GM12875 (cell line): ENCODE results near the gene SCAMP4.

Experiments
- H3K4me3 ChIP-seq: one replicate; pipeline ENCODE4 v1.5.1; 2011; ENCODE audit warnings: low read depth, low read length, control low read depth
- TF ChIP-seq, protein P1 (sequence below): IDR thresholded peaks from 2 replicates; pipeline ENCODE4 v1.5.1; 2011; ENCODE audit warnings: low read depth, mild to moderate bottlenecking, control low read depth, inconsistent platforms, low read length, moderate library complexity, borderline replicate concordance; ENCODE audit not compliant: insufficient read depth

Gene SCAMP4

DNA sequence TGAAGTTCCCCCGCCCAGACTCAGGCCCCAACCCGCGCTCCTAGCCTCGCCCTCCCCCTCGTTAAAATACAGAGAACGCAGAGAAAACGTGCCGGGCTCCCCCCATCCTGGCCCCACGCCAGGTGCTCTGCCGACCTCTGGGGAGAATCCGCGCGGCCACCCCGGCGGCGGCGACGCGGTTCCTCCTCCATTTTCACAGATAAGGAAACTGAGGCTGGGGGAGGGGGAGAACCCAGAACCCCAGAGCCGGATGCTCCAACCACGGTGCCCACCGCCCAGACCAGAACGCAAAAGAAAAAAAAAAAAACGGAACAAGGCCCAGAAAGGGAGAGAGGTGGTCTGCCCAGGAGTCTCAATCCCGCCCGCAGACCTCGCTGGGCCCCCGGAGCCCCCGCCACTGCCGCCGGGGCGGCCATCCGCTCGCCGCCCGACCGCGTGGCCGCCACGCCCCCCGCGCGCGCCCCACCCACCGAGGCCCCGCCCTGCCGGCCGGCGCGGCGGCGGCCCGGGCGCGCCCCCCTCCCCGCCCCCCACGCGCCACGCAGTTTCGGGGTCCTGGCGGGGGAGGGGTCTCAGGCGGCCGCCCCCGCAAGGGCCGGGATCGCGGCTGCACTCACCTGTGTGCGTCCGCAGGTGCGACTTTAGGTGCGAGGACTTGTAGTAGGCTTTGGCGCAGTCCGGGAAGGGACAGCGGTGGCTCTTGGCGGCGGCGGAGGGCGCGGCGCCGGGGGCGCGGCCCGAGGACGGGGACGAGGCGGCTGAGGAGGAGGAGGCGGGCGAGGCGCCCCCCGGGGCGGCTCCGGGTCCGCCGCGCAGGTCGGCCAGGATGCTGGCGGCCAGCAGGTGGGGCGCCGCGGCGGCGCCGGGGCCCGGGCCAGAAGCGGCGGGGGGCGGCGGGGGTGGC lies 42.5 kb upstream of the SCAMP4 start:
- TF ChIP-seq, protein P1, sequence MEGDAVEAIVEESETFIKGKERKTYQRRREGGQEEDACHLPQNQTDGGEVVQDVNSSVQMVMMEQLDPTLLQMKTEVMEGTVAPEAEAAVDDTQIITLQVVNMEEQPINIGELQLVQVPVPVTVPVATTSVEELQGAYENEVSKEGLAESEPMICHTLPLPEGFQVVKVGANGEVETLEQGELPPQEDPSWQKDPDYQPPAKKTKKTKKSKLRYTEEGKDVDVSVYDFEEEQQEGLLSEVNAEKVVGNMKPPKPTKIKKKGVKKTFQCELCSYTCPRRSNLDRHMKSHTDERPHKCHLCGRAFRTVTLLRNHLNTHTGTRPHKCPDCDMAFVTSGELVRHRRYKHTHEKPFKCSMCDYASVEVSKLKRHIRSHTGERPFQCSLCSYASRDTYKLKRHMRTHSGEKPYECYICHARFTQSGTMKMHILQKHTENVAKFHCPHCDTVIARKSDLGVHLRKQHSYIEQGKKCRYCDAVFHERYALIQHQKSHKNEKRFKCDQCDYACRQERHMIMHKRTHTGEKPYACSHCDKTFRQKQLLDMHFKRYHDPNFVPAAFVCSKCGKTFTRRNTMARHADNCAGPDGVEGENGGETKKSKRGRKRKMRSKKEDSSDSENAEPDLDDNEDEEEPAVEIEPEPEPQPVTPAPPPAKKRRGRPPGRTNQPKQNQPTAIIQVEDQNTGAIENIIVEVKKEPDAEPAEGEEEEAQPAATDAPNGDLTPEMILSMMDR: no peak
- peak overlapping the region; percentile 86 for H3K4me3 ChIP-seq

DNA sequence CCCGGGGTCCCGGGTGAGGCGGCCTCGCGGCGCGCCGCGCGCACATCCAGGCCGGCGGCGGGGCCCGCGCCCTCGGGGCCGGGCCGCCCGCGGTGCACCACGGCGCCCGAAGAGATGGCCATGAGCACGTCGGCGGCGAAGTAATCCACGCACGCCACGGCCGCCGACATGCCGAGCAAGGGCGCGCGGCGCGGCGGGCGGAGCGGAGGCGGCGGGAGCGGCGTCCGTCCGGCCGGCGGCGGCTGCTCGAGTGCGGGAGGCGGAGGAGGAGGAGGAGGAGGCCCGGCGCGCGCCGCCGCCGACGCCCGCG lies 41.9 kb upstream of the SCAMP4 start, which contains the start of gene KLF16:
Gene KLF16, minus strand, starts transcription at position 252 of the 310 bp plus-strand sequence. Its CDS starts 82 bp downstream, at position 170.
- TF ChIP-seq, protein P1: no peak
- H3K4me3 ChIP-seq: peak within 1 kb of the TSS; percentile 86

DNA sequence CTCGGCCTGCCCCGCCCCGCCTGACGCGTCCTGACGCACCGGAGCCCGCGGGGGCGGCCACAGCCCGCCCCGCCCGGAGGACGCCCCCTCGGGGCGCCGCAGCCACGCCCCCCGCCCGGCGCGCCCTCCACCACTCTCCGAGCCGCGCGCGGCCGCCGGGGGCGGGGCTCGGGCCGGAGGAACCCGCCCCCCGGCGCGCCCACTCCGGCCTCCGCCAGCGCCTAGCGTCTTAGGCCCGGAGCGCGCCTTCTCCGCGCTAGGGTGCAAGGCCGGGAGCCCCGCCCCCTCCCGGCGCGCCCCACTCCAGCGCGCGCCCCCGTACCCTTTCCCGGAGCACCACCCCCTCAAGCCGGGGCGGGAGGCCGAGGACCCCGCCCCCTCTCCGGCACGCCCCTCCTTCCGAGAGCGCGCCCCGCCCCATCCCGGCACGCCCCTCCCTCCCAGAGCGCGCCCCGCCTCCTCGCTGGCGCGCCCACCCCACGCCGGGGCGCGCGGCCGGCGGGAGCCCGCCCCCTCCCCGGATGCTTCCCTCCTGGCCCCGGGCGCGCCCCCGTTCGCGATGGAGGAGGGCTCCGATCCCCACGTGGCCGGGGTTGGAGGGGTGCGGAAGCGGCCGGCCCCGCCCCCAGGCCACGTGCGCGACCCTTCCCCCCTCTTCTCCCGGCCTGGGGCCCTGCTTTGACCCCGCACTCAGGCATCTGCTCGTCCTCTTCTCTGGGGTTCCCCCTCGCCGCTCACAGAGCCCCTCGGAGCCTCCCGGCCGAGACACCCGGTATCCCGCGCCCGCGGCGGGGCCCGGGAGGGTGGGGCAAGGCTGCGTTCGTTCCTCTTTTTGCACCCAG lies 41.3 kb upstream of the SCAMP4 start:
- TF ChIP-seq, protein P1: no peak

DNA sequence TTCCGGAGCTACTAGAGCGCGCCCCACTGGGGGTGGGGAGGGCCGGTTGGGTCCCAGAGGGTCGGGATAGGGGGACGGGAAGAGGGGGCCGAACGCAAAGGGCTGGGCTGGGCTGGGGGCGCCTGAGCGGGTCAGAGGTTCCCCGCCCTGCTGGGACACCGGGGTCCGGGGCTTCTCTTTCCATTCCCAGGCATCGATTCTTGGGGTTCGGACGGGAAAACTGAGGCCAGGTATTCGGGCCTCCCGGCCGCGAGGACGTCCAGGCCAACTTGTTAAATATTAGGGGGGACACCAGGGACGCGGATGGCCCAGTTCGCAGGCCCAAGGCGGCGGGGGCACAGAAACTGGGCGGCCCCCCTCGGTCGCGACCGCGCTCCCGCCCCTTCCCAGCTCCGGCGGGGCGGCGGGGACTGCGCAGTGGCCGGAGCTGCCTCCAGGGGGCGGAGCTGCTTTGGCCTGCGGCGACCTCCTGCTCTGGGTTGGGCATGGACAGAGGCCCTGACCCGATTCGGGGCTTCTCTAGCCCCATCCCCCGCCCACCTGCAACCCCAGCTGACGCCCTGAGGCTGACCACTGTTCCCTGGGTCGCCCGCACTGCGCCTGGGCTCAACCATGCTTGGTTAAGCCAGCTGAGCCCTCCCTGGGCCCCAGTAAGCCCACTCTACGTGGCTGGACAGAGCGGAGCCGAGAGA lies 40.6 kb upstream of the SCAMP4 start:
- peak overlapping the region; percentile 59 for H3K4me3 ChIP-seq
- TF ChIP-seq, protein P1: peak; percentile 91

More for the DNA sequence above, 41.3 kb upstream of the SCAMP4 start:
- H3K4me3 ChIP-seq: peak overlapping the region; percentile 59

DNA sequence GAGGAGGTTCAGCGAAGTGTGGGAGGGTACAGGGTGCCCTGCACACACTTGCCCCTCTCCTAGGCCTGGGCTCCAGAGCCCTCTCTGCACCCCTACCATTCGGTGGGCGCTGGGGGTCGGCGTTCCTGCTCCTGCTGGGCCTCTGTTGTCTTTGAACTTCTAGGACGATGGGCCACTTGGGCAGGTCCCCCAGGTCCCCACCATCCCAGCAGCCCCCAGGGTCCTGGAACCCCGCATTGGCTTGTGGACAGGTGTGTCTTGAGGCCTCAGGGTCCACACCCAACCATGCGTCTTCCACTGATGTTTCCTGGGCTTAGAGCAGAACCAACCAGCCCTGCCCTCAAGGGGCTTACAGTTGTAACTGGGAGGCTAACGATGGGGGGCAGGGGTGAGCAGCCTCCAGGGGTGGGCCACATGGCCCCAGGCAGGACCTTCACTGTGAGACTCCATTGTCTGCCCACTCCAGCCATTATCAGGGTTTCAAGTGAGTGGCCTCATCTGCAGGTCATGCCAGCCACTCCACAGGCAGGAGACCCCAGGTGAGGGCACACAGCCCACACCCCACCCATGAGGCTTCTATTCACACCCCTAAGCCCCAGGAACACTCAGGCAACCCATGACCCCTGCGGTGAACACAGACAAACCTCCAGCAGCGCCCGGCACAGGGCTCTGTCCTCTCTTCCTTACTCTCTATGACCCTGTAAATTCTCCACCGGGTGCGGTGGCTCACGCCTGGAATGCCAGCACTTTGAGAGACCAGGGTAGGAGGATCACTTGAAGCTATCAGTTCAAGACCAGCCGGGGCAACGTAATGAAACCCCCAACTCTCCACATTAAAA lies 39.8 kb upstream of the SCAMP4 start:
- TF ChIP-seq, protein P1: no peak
- H3K4me3 ChIP-seq: peak overlapping the region; percentile 59

DNA sequence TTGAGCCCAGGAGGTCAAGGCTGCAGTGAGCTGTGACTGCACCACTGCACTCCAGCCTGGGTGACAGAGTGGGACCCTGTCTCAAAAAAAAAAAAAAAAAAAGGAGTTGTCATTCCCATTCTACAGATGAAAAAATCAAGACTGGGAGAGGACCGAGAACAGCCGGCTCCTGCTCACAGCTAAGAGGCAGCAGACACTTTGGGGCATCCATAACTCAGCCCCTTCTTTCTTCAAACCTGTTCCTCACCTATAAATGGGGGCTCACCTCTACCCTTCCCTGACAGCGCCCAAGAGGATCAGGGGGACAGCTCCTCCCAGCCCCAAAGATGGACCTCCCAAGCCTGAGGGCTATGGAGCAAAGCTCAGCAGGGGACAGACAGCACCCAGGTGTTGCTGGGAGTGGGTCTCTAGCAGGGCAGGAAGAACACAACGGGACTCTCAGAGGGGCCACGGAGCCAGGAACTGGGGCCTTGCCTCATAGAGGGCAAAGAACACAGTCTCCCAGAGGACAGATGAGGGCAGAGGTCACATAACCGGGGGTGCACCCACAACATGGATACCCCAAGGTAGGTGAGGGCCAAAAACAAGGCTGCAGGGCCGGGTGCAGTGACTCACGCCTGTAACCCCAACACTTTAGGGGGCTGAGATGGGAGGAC lies 38.4 kb upstream of the SCAMP4 start:
- no peak overlapping the region for H3K4me3 ChIP-seq
- TF ChIP-seq, protein P1: no peak
